Adipocyte (in vitro differentiated cells): Measurements from ENCODE around the gene CLEC5A.

Experiments used
- DNase-seq: peaks from one replicate; pipeline ENCODE4 v3.0.0-alpha.2; 2015; ENCODE audit warnings: low read depth
- H3K27me3 ChIP-seq: replicated peaks from 2 replicates; pipeline ENCODE4 v1.7.0; 2013; ENCODE audit warnings: mild to moderate bottlenecking, low read length, moderate library complexity; ENCODE audit not compliant: control insufficient read depth, insufficient read depth
- H3K36me3 ChIP-seq: 2 replicates; pipeline ENCODE4 v1.7.0; 2013; ENCODE audit warnings: low read length, mild to moderate bottlenecking, moderate library complexity; ENCODE audit not compliant: control insufficient read depth, insufficient read depth, severe bottlenecking
- H3K4me1 ChIP-seq: 2 replicates; pipeline ENCODE4 v1.7.0; 2013; ENCODE audit warnings: mild to moderate bottlenecking, low read length, moderate library complexity; ENCODE audit not compliant: control insufficient read depth, insufficient read depth
- H3K4me3 ChIP-seq: 2 replicates; pipeline ENCODE4 v1.7.0; 2013; ENCODE audit warnings: mild to moderate bottlenecking, low read length, moderate library complexity
- H3K9ac ChIP-seq: 2 replicates; pipeline ENCODE4 v1.7.0; 2013; ENCODE audit warnings: mild to moderate bottlenecking, low read length, moderate library complexity
- H3K9me3 ChIP-seq: 2 replicates; pipeline ENCODE4 v1.7.0; 2013; ENCODE audit warnings: mild to moderate bottlenecking, low read length, moderate library complexity; ENCODE audit not compliant: control insufficient read depth

CLEC5A gene

DNA sequence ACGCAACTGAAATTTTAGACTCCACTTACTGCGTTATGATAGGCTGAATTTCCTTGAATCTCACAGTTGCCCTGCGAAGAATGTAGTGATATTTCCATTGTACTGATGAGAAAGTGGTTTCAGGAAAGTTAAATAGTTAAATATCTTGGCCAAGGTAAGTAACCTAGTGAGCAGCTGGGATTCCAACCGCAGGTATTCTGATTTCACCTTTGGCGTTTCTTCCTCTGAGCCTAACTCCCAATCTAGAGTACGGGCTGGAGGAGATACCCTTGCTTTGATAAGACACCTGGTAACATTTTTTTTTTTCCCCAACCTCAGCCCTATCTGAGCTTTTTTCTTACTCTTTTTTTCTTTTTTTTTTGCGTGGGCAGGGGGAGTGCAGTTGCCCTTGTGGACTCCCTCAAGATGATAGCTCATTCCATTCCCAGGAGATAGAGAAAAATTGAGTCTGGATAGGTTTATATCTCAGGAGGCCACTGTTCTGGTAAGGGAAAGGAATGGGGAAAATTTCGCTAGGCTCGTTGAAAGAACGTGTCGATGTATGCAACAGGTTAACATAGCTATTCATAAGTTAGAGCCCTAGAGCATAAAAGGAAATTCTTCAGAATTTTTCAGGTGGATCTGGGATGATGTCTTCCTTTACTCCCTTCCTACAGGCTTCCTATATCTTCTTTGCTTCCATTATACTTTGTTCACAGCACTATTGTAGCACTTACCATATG is 29.9 kb upstream of the CLEC5A start:
- H3K4me3 ChIP-seq, result no peak overlapping the region

DNA sequence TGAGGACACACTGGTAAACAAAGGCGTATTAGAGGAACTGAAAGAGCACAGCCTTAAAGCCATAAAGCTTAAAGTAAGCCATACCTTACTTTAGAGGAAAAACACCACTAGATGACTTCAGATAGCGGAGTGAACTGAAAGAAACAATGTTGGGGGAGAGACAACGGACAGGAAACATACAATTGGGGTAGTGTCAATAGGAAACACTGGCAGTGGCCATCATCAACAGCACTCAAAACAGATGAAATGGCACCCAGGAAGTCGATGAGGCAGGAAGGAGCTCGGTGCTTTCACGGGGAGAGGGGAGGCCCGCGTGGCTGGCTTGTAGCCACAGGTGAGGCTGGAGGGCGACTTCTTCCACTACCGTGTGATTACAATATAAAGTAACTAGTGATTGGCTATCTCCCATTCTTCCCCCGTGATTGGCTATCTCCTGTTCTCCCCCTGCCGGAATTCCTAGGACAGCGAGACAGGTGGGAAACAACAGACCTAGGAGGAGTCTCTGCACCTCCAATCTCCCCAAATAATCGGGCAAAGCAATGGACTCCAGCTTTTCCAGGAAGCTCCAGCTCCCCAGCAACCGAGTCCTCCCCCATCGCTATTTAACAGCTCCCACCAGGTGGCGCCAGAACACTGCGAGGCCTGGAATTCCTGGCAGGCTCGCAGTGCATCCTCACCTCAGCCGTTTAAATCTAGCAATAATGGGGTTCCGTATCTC is 29.2 kb upstream of the CLEC5A start:
- peak; percentile 85 for DNase-seq
- Histone ChIP-seq H3K9me3 (no peaks in the 10 kb centered on the region), H3K36me3 (no peaks in the 10 kb centered on the region), H3K4me1 (no peaks in the 10 kb centered on the region), H3K9ac (no peak overlapping the region), H3K4me3 (peak overlapping the region; percentile 65), H3K27me3 (no peaks in the 10 kb centered on the region)

More for the DNA sequence above, 29.9 kb upstream of the CLEC5A start:
- Histone ChIP-seq H3K4me1 (no peaks in the 10 kb centered on the region), H3K36me3 (no peaks in the 10 kb centered on the region), H3K9ac (no peak overlapping the region), H3K9me3 (no peaks in the 10 kb centered on the region), H3K27me3 (no peaks in the 10 kb centered on the region)
- no peak for DNase-seq

DNA sequence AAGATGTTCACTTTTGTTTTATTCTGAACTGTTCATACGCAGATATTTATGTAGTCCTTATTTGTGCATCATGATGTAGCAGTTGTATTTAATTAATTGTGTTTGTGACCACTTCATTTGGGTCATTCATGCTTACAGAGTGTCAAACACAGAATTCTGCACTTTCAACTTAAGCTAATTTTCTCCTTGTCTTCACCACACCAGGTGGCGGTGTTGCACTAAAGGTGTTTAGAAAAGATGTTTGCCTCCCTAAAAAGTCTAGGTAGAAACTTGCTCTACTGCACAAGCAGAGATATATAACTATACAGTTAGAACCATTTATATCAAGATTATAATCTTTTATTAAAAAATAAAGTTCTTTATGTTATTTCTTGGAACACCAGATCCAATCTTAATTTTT is 28.1 kb upstream of the CLEC5A start:
- peak; percentile 16 for DNase-seq
- no peaks in the 10 kb centered on the region for H3K9me3 ChIP-seq
- no peaks in the 10 kb centered on the region for H3K27me3 ChIP-seq
- H3K36me3 ChIP-seq, result no peaks in the 10 kb centered on the region
- no peak overlapping the region for H3K9ac ChIP-seq
- no peaks in the 10 kb centered on the region for H3K4me1 ChIP-seq
- H3K4me3 ChIP-seq, result no peak overlapping the region

DNA sequence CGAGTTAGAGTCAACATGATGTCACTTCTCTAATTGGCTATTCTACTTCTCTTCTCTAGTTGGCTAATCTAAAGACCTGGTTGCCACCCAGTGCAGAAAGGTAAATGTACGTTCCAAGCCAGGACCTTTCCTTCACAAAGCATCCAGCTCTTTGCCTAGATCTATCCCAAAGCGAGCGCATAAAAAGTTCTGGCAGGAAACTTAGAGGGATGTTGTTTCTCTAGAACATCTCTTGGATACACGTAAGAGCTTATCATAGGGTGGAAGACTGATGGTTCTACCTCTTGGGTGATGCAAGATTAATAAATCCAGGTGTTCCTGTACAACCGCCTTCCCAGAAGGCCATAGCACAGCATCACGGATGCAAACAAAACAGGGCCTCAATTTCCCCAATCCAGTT is 26.9 kb upstream of the CLEC5A start, which contains the start of gene TAS2R38:
TSS of gene TAS2R38 (minus strand) at position 101 of the 400 bp plus-strand sequence. CDS start at position 17, 84 bp downstream.
- Histone ChIP-seq H3K27me3 (no peaks in the 10 kb centered on the region), H3K4me3 (no peak within 1 kb of the TSS), H3K9ac (no peak within 1 kb of the TSS), H3K36me3 (no peaks in the 10 kb centered on the region), H3K9me3 (no peaks in the 10 kb centered on the region), H3K4me1 (no peaks in the 10 kb centered on the region)
- no peak for DNase-seq

DNA sequence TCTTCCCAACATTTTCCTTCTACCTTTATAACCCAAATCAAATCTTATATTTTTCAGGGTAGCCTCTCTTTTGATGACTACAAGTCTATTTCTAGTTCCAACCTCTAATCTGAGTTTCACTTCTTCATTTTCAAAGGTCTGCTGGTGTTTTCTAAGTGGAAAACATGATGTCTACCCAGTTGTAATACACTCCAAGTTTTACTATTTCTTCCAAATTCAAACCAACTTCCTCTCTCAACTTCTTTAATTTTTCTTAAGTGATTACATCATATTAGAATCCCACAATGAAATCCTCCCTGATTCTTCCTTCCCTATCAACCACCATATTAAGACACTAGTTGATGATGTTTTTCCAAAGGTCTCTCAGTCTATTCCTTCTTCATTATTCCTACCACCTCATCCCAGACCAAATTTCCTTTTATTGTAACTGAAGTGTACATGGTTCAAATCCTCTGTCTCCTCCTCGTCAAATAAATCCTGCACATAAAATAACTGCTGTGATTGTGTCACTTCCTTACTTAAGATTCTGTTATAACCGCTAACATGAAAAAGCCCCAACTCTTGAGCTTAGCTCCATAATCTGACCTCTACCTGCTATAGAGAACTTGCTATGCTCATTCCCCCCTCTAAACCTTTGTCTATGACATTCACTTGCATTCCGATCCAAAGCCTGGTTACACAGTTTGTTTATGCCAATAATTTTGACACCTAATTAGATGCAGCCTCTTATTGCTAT is 14.1 kb upstream of the CLEC5A start:
- Histone ChIP-seq H3K27me3 (no peaks in the 10 kb centered on the region), H3K9me3 (no peaks in the 10 kb centered on the region), H3K4me3 (no peak overlapping the region), H3K9ac (no peak overlapping the region), H3K36me3 (no peaks in the 10 kb centered on the region), H3K4me1 (no peaks in the 10 kb centered on the region)
- DNase-seq, result no peak

DNA sequence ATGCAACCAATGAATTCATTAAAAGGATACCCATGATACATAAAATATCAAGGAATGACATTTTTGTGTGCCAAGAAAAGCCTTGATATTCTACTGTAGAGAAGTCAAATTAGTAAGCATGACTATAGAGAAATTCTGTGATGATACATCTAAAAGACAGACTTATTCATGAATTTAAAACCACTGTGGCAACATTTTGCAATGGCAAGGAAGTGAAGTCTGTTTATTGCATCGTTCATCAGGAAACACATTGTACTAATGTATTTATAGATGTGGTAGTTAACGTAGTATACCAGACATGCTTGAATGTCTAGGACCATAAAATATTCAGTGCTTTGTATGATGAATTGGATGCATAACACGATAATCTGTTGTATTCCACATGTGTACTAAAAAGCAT is 9.3 kb upstream of the CLEC5A start:
- H3K27me3 ChIP-seq, result no peaks in the 10 kb centered on the region
- no peak for DNase-seq
- no peak overlapping the region for H3K4me3 ChIP-seq
- H3K9ac ChIP-seq, result no peak overlapping the region
- no peaks in the 10 kb centered on the region for H3K4me1 ChIP-seq
- H3K36me3 ChIP-seq, result no peaks in the 10 kb centered on the region
- H3K9me3 ChIP-seq, result no peaks in the 10 kb centered on the region

DNA sequence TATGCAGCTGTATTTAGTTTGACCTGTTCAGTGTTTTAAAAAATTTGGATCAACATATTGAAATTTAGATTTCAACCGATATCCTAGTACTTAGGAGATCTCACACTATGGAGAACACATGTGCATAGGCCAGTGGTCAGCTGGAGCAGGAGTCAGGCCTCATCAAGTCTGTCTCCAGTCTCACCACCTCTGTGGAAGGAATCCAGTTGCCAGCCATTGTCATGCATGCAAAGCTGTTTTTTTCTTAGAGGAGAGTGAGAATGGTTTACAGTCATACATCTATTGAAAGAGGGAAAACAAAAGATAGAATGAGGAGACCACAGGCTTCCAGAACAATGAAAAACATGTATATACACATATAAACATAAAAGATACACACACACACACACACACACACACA is 7.6 kb upstream of the CLEC5A start:
- Histone ChIP-seq H3K9me3 (no peaks in the 10 kb centered on the region), H3K36me3 (no peaks in the 10 kb centered on the region), H3K4me1 (no peaks in the 10 kb centered on the region), H3K27me3 (no peaks in the 10 kb centered on the region), H3K9ac (no peak overlapping the region), H3K4me3 (no peak overlapping the region)
- DNase-seq, result no peak

DNA sequence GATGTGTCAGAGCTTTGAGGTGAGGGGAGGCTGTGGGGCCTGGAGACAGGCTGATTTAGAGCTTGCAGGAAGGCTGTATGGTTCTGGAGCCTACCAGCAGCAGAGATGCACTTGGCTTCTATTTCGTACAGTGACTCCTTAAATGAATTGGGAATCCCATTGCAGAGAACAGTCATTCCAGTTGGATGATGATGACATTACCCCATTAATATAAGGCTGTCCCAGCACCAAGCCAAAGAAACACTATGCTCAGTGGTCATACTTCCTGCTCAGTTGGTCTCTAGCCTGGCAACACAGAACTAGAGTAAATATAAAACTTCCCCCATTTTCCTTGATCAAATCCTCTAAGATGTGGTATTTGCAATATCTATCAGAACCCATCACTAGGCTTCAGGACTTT is 5.7 kb upstream of the CLEC5A start:
- DNase-seq, result no peak
- Histone ChIP-seq H3K36me3 (no peaks in the 10 kb centered on the region), H3K27me3 (no peaks in the 10 kb centered on the region), H3K9me3 (no peaks in the 10 kb centered on the region), H3K4me1 (no peaks in the 10 kb centered on the region), H3K4me3 (no peak overlapping the region), H3K9ac (no peak overlapping the region)

DNA sequence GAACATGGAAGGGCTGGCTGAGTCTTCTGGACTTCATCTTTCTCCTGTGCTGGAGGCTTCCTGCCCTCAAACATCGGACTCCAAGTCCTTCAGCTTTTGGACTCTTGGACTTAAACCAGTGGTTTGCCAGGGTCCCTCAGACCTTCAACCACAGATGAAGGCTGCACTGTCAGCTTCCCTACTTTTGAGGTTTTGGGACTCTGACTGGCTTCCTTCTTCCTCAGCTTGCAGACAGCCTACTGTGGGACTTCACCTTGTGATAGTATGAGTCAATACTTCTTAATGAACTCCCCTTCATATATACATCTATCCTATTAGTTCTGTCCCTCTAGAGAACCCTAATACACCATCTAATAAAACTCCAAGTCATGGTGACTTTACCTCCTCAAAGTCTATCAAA is 4.0 kb upstream of the CLEC5A start:
- H3K4me1 ChIP-seq, result no peaks in the 10 kb centered on the region
- no peak overlapping the region for H3K9ac ChIP-seq
- no peaks in the 10 kb centered on the region for H3K36me3 ChIP-seq
- DNase-seq, result no peak
- no peaks in the 10 kb centered on the region for H3K9me3 ChIP-seq
- no peak overlapping the region for H3K4me3 ChIP-seq
- H3K27me3 ChIP-seq, result no peaks in the 10 kb centered on the region

DNA sequence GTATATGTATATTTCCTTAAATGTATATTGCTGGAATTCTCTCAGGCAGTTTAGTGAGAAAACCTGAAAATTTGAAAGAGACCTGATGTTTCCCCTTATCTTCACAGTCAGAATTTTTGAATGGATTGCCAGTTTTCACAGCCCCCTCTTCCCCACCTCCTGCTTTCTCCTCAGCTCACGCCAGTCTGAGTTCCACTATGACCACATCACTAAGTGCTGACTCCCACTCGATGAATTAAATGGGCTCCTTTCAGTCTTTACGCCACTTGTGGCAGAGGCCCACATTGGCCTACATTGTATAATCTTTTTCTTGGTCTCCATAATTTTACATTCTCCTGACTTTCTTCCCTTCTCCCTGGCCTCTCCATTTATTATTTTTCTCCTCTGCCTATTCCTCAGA is 3.1 kb upstream of the CLEC5A start:
- no peak for DNase-seq
- Histone ChIP-seq H3K27me3 (no peaks in the 10 kb centered on the region), H3K4me1 (no peaks in the 10 kb centered on the region), H3K4me3 (no peak overlapping the region), H3K36me3 (no peaks in the 10 kb centered on the region), H3K9me3 (no peaks in the 10 kb centered on the region), H3K9ac (no peak overlapping the region)

DNA sequence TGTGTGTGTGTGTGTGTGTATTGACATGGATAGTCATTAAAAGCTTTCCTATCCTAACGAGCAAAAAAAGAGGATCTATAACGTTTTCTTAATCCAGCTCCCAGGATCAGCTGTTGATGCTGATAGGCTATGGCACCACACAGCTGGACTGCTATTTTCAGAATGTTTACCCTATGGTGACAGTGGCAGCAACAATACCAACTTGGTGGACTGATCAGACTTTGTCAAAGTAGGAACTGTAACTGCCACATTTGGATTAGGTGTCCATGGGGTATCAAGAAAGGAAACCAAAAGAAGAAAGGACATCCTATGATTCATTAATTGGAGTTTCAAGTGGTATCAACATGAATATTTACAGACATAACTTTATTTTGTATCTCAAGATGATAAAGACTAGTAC is 2.7 kb upstream of the CLEC5A start:
- no peak overlapping the region for H3K4me3 ChIP-seq

More for the DNA sequence above, 2.7 kb upstream of the CLEC5A start:
- Histone ChIP-seq H3K9me3 (no peaks in the 10 kb centered on the region), H3K36me3 (no peaks in the 10 kb centered on the region), H3K27me3 (no peaks in the 10 kb centered on the region), H3K4me1 (no peaks in the 10 kb centered on the region), H3K9ac (no peak overlapping the region)
- DNase-seq, result no peak
